Right atrium auricular region (tissue), 2 donors: ENCODE data around the gene DGAT2. TPM values are rescaled to one million over a fixed set of nuclear protein-coding genes. Genes with fewer than 3 reads are reported as not detected.

ENCODE experiments used
- DNase-seq: peaks from one replicate; pipeline ENCODE4 v3.0.0-alpha.2; 2019; ENCODE audit warnings: low spot score
- H3K27ac ChIP-seq, 2 donors: fragments of 200-600 bp; sonication (generic); 1 replicate in 1 of 2; 2 replicates in 1 of 2; pipeline ENCODE4 v1.5.1; 2016 to 2019
- H3K27me3 ChIP-seq, 2 donors: fragments of 200-600 bp; sonication (generic); one replicate each; pipeline versions ENCODE4 v1.5.1 to v1.6.0; 2017 to 2019
- H3K36me3 ChIP-seq: fragments of 200-600 bp; sonication (generic); one replicate; pipeline ENCODE4 v1.5.1; 2016
- H3K4me1 ChIP-seq, 2 donors: fragments of 200-600 bp; sonication (generic); one replicate each; pipeline versions ENCODE4 v1.5.1 to v1.6.0; 2017 to 2019
- H3K4me3 ChIP-seq, 2 donors: fragments of 200-600 bp; sonication (generic); 1 replicate in 1 of 2; 2 replicates in 1 of 2; pipeline ENCODE4 v1.5.1; 2017 to 2019; ENCODE audit warnings: mild to moderate bottlenecking in 1 of 2, moderate library complexity in 1 of 2
- H3K9me3 ChIP-seq, 2 donors: fragments of 200-600 bp; sonication (generic); one replicate each; pipeline ENCODE4 v1.5.1; 2019
- total RNA-seq, 2 donors: library from RNA; depleted of rRNA; stranded (reverse); fragments of >200 nt; gene quantifications; one replicate each; pipeline ENCODE4 v1.1.0, GENCODE V29; 2016
- TF ChIP-seq, protein P1 (sequence below), 2 donors: fragments of 200-600 bp; sonication (generic); IDR thresholded peaks; one replicate each; pipeline ENCODE4 v1.5.1; 2019; ENCODE audit warnings: antibody characterized with exemption in 2 of 2

The DGAT2 gene
- total RNA-seq, 2 donors from 2014 or later, result 2.7 to 27.7 TPM

DNA sequence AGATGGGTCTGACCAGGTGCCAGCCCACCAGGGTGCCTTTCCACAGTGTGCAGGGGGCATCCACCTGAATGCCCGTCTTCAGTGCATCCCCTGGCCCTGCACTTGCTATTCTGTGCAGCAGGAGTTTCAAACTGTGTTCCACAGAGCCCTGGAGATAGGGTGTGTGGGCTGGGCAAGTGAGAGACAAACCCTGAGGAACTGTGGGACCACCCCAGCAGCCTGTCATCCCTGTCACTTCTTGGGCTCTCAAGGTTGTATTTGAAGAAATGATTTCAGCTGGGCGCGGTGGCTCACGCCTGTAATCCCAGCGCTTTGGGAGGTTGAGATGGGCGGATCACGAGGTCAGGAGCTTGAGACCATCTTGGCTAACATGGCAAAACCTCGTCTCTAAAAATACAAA lies 6.4 kb upstream of the DGAT2 start:
- Histone ChIP-seq H3K4me1 (no peaks in the 10 kb centered on the region), H3K4me3 (no peak overlapping the region), H3K27me3 (no peaks in the 10 kb centered on the region), H3K27ac (no peak overlapping the region), H3K36me3 (no peaks in the 10 kb centered on the region), H3K9me3 (no peaks in the 10 kb centered on the region)
- TF ChIP-seq, protein P1, sequence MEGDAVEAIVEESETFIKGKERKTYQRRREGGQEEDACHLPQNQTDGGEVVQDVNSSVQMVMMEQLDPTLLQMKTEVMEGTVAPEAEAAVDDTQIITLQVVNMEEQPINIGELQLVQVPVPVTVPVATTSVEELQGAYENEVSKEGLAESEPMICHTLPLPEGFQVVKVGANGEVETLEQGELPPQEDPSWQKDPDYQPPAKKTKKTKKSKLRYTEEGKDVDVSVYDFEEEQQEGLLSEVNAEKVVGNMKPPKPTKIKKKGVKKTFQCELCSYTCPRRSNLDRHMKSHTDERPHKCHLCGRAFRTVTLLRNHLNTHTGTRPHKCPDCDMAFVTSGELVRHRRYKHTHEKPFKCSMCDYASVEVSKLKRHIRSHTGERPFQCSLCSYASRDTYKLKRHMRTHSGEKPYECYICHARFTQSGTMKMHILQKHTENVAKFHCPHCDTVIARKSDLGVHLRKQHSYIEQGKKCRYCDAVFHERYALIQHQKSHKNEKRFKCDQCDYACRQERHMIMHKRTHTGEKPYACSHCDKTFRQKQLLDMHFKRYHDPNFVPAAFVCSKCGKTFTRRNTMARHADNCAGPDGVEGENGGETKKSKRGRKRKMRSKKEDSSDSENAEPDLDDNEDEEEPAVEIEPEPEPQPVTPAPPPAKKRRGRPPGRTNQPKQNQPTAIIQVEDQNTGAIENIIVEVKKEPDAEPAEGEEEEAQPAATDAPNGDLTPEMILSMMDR (IDR thresholded peaks at IDR 0.05), result no peak
- no peak for DNase-seq

DNA sequence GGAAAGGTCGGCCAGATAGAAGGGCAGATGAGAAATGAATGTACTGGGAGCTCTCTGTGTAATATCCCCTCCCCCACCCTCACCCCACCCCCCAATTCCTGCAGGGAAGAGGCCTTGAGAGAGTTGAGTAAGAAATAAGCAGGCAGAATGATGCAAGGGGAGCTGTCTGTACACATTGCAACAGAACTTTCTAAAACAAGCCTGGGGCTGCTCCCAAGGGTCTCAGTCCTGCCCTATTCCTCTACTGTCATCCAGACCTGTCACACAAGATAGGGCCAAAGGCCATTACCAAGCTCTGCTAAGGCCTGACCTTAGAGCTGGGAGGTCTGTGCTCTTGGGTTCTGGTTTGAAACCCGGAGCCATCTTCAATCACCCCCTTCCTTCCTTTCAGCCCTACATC lies 5.7 kb upstream of the DGAT2 start:
- no peak for DNase-seq
- Histone ChIP-seq H3K27ac (no peak overlapping the region), H3K4me3 (no peak overlapping the region), H3K27me3 (no peaks in the 10 kb centered on the region), H3K36me3 (no peaks in the 10 kb centered on the region), H3K9me3 (no peaks in the 10 kb centered on the region), H3K4me1 (peaks cover 0 to 5% of the 10 kb centered on the region in 2 donors)
- TF ChIP-seq, protein P1 (IDR thresholded peaks at IDR 0.05), result no peak

DNA sequence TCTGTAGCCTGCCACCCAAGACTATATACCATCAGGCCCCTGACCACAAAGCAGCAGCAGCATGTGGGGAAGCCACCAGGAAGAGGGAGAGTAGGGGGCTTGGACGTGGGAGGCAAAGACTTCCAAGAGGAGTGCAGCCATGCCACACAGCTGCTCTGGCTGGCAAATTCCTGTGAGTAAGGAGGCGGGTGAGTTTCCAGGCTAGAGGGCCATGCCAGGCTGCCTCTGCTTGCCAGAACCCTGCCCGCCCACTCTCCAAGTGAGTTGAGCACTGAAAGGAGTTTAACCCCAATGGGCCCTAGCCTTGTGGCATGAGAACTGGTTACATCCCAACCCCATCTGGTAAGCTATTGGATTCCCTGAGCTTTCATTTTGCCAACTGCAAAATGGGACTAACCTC lies 4.7 kb upstream of the DGAT2 start:
- peaks cover 0 to 15% of the 10 kb centered on the region in 2 donors for H3K4me1 ChIP-seq
- DNase-seq, result no peak
- H3K27me3 ChIP-seq, result no peaks in the 10 kb centered on the region
- no peaks in the 10 kb centered on the region for H3K9me3 ChIP-seq
- no peaks in the 10 kb centered on the region for H3K36me3 ChIP-seq
- H3K4me3 ChIP-seq, result no peak overlapping the region
- no peak overlapping the region for H3K27ac ChIP-seq
- TF ChIP-seq, protein P1 (IDR thresholded peaks at IDR 0.05), result no peak

DNA sequence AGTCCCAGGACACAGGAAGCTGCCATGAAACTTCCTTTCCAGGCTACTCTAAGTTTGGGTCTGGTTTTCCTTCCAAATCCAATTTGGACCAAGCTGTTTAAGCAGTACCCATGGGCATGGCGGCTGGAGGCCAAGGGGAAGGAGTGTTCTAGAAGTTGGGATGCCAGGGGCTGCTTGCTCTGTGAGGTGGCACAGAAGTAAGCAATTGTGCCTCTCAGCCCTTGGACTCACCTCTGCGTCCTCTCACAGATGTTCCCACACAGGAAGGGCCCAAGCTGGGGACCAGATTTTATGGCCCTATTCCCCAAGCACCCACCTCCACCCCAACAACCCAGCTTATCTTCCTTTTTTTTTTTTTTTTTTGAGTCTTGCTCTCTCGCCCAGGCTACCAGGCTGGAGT lies 3.5 kb upstream of the DGAT2 start:
- DNase-seq, result no peak
- Histone ChIP-seq H3K4me1 (peaks cover 0 to 18% of the 10 kb centered on the region in 2 donors), H3K27me3 (no peaks in the 10 kb centered on the region), H3K4me3 (no peak overlapping the region), H3K9me3 (no peaks in the 10 kb centered on the region), H3K36me3 (no peaks in the 10 kb centered on the region), H3K27ac (no peak overlapping the region)
- TF ChIP-seq, protein P1 (IDR thresholded peaks at IDR 0.05), result no peak

DNA sequence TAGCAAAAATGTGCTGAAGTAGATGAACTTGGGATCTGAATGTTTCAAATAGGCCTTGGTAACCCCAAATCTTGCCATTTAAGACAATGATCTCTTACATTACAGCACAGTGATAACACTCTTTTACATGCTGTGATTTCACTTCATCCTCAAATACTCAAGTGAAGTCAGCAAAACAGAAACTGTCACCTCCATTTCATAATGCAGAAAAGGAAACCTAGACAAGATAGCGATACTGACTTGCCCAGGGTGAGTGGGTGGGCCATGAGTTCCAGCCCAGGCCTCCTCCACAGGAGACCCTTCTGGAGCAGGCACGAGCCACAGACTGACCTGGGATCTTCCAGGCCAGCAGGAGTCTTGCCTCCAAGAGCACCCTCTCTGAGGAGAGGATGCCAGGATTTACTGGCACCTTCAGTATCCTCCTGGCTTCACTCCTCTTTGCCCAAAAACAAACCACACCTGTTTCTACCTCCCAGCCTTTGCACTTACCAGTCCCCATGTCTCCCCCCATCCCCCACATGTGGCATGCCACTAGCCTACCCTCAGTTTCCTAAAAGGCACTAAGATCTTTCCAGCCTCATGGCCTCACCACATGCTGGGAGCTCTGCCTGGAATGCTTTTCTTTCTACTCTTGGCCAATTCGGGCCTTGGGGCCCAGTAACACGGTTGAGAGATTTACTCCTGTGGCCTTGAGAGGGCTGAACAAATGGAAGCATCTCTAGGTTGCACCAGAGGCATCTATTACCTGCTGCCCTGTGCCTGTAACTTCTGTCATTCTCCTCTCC lies 1.9 kb upstream of the DGAT2 start:
- TF ChIP-seq, protein P1 (IDR thresholded peaks at IDR 0.05), result no peak
- Histone ChIP-seq H3K27ac (no peak overlapping the region), H3K4me3 (no peak overlapping the region), H3K4me1 (peaks cover 0 to 18% of the 10 kb centered on the region in 2 donors), H3K9me3 (no peaks in the 10 kb centered on the region), H3K27me3 (no peaks in the 10 kb centered on the region), H3K36me3 (no peaks in the 10 kb centered on the region)
- DNase-seq, result no peak

DNA sequence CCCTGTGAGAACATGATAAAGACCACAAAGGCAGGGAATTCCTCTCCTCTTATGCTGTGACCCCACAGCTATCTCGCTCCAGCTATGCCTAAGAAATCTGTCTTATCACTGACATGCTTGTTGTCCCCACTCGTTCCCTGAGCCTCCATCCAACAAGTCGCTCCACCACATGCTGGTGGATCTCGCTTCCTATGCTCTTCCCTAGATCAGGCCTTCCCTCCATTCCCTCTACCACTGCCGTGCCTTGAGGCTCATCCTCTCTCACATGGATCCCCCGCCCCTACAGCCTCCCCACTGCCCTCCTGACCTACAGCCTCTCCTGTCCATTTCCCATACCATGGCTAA lies 1.4 kb upstream of the DGAT2 start:
- no peaks in the 10 kb centered on the region for H3K9me3 ChIP-seq
- no peaks in the 10 kb centered on the region for H3K36me3 ChIP-seq
- TF ChIP-seq, protein P1 (IDR thresholded peaks at IDR 0.05), result no peak
- H3K27ac ChIP-seq, result no peak overlapping the region
- H3K4me3 ChIP-seq, result no peak overlapping the region
- no peaks in the 10 kb centered on the region for H3K27me3 ChIP-seq
- H3K4me1 ChIP-seq, result peaks cover 0 to 18% of the 10 kb centered on the region in 2 donors
- DNase-seq, result no peak
